Eye (tissue), 1 donor: ENCODE measurements around the gene PMS2.
"Not testable (repeated sequence)": the region's sequence is repeated elsewhere in the genome, so short reads cannot be mapped to it uniquely, and the experiment has no call there.

Source experiments
- DNase-seq: peaks from one replicate; pipeline ENCODE4 v3.0.0-alpha.2; 2015

The PMS2 gene

GRCh38 chr7:6015917-6016652, 7.2 kb upstream of the PMS2 start:
- no peak for DNase-seq

GRCh38 chr7:6012355-6013104, 3.7 kb upstream of the PMS2 start:
- DNase-seq, result no peak

- no peak for DNase-seq
Observed at GRCh38 chr7:6011541-6011940, 2.7 kb upstream of the PMS2 start.

GRCh38 chr7:6010370-6010769, 1.5 kb upstream of the PMS2 start:
- not testable (repeated sequence) for DNase-seq

- peak; percentile 24 for DNase-seq
Observed at GRCh38 chr7:6007835-6008590, 836 bp downstream of the PMS2 start.

GRCh38 chr7:6007386-6007785, 1.5 kb downstream of the PMS2 start:
- no peak for DNase-seq

GRCh38 chr7:5997210-5997808, 11.5 kb downstream of the PMS2 start:
- DNase-seq, result peak; percentile 83

GRCh38 chr7:5987061-5987460, 21.8 kb downstream of the PMS2 start:
- not testable (repeated sequence) for DNase-seq

GRCh38 chr7:5979680-5980314, 29.1 kb downstream of the PMS2 start:
- not testable (repeated sequence) for DNase-seq

- not testable (repeated sequence) for DNase-seq
Observed at GRCh38 chr7:5973580-5973979, 35.3 kb downstream of the PMS2 start.

- DNase-seq, result not testable (repeated sequence)
Observed at GRCh38 chr7:5970347-5970911, 38.4 kb downstream of the PMS2 start, which contains the start of gene RSPH10B. RSPH10B (minus strand) TSS chr7:5970689; CDS start chr7:5967116, 3,573 bp downstream.

- DNase-seq, result not testable (repeated sequence)
Observed at GRCh38 chr7:5963810-5964209, 45.0 kb downstream of the PMS2 start.

GRCh38 chr7:5963205-5963604, 45.6 kb downstream of the PMS2 start:
- DNase-seq, result not testable (repeated sequence)

GRCh38 chr7:5934945-5935450, 73.9 kb downstream of the PMS2 start:
- not testable (repeated sequence) for DNase-seq

GRCh38 chr7:5931905-5932644, 76.8 kb downstream of the PMS2 start:
- DNase-seq, result not testable (repeated sequence)

GRCh38 chr7:5931250-5931649, 77.6 kb downstream of the PMS2 start:
- not testable (repeated sequence) for DNase-seq

- not testable (repeated sequence) for DNase-seq
Observed at GRCh38 chr7:5930290-5930689, 78.6 kb downstream of the PMS2 start.

GRCh38 chr7:5926263-5926870, 82.5 kb downstream of the PMS2 start:
- DNase-seq, result not testable (repeated sequence)

- DNase-seq, result not testable (repeated sequence)
Observed at GRCh38 chr7:5924630-5925029, 84.2 kb downstream of the PMS2 start.

GRCh38 chr7:5924180-5924579, 84.7 kb downstream of the PMS2 start:
- not testable (repeated sequence) for DNase-seq
